Spleen (tissue), 11 donors: ENCODE data around the gene CXorf38. TPM values are rescaled to one million over a fixed set of nuclear protein-coding genes. Genes with fewer than 3 reads are reported as not detected.

ENCODE experiments used
- DNase-seq: peaks from one replicate; pipeline ENCODE4 v3.0.0-alpha.2; 2020
- H3K27ac ChIP-seq, 8 donors: fragments of 200-600 bp; sonication (generic) in 7 of 8; 1 replicate in 4 of 8; 2 replicates in 4 of 8; pipeline versions ENCODE4 v1.5.0 to v1.8.0; 2016 to 2021; ENCODE audit warnings: inconsistent platforms in 4 of 8, mild to moderate bottlenecking in 4 of 8, moderate library complexity in 1 of 8
- H3K27me3 ChIP-seq, 7 donors: fragments of 200-600 bp; sonication (generic) in 6 of 7; replicated peaks in 1 of 7; 1 replicate in 4 of 7; 2 replicates in 3 of 7; pipeline versions ENCODE4 v1.5.0 to v1.8.0; 2016 to 2021; ENCODE audit warnings: inconsistent platforms in 3 of 7, mild to moderate bottlenecking in 1 of 7
- H3K36me3 ChIP-seq, 6 donors: fragments of 200-600 bp; sonication (generic) in 5 of 6; 1 replicate in 4 of 6; 2 replicates in 2 of 6; pipeline versions ENCODE4 v1.5.0 to v1.8.0; 2016 to 2021; ENCODE audit warnings: inconsistent platforms in 2 of 6
- H3K4me1 ChIP-seq, 6 donors: fragments of 200-600 bp; sonication (generic) in 5 of 6; 1 replicate in 3 of 6; 2 replicates in 3 of 6; pipeline versions ENCODE4 v1.5.0 to v1.8.0; 2016 to 2021; ENCODE audit warnings: inconsistent platforms in 3 of 6
- H3K4me3 ChIP-seq, 8 donors: fragments of 200-600 bp; sonication (generic) in 7 of 8; 1 replicate in 4 of 8; 2 replicates in 4 of 8; pipeline versions ENCODE4 v1.5.0 to v1.8.0; 2016 to 2021; ENCODE audit warnings: inconsistent platforms in 4 of 8, mild to moderate bottlenecking in 4 of 8, moderate library complexity in 2 of 8
- H3K9me3 ChIP-seq, 8 donors: fragments of 200-600 bp; sonication (generic) in 7 of 8; 1 replicate in 4 of 8; 2 replicates in 4 of 8; pipeline versions ENCODE4 v1.5.0 to v1.8.0; 2016 to 2021; ENCODE audit warnings: inconsistent platforms in 4 of 8
- CTCF ChIP-seq, 11 experiments: fragments of 200-600 bp in 7 of 11; fragments of 450-650 bp in 4 of 11; sonication (generic) in 4 of 11; IDR thresholded peaks in 8 of 11; conservative IDR thresholded peaks in 3 of 11; 1 replicate in 7 of 11; 2 replicates in 4 of 11; pipeline versions ENCODE4 v1.4.0 to v1.8.0; 2016 to 2021; ENCODE audit warnings: antibody characterized with exemption in 11 of 11, inconsistent platforms in 4 of 11, mild to moderate bottlenecking in 1 of 11
- POLR2A ChIP-seq, 3 donors: fragments of 450-650 bp; IDR thresholded peaks; one replicate each; pipeline ENCODE4 v1.5.1; 2017; ENCODE audit warnings: antibody characterized with exemption in 3 of 3, mild to moderate bottlenecking in 1 of 3
- POLR2AphosphoS5 ChIP-seq, 3 donors: sonication (generic); formaldehyde crosslinking; IDR thresholded peaks; one replicate each; pipeline ENCODE4 v1.5.1; 2017; ENCODE audit warnings: antibody characterized with exemption in 3 of 3
- WGBS, 5 donors: extraction: QIAGEN DNeasy Blood & Tissue Kit in 3 of 5; methylation state at CpG; one replicate each; pipeline versions ENCODE4 v1.1.5 to v1.1.7; 2013 to 2018; 5-methylcytosine and 5-hydroxymethylcytosine counted together
- intact Hi-C: fragments of 100-400 bp; cut with DNase I; formaldehyde crosslinking; loops from one replicate; pipeline ENCODE4 v1.15.0; 2023; ENCODE audit warnings: low total_unique reads
- polyA plus RNA-seq, 3 donors: library from polyadenylated mRNA; stranded (reverse); fragments of 200-250 nt; gene quantifications; one replicate each; pipeline ENCODE4 v1.2.1, GENCODE V29; 2013
- total RNA-seq, 7 donors: library from RNA; depleted of rRNA in 3 of 7; stranded (reverse); fragments of >200 nt in 3 of 7; fragmentation: NEBNext Ultra II Directional in 4 of 7; extraction: Animal tissue kit (Norgen Biotek cat#: 25700) in 4 of 7; gene quantifications; one replicate each; pipeline versions ENCODE4 v1.1.0 to v1.2.1, GENCODE V29; 2016 to 2021
- donor health status: healthy with polysubstance abuse.
- donor health status: DM: no; HTN: no; CAD: no; lungs with moderate emphysema.
- donor health status: DM: no; HTN: no; CAD: no.
- donor health status: Bipolar disorder and iron deficiency.
- donor health status: healthy.
- donor health status: DM: no; HTN: no; CAD: no.
- donor health status: DM: yes; HTN: yes; CAD: no.

CXorf38 gene
- total and polyA plus RNA-seq, 10 donors, result 9.4 to 35.1 (median 27.7) TPM

GRCh38 chrX:40687169-40687568 is 39.8 kb upstream of the CXorf38 start:
- Histone ChIP-seq H3K36me3 (peaks cover 0 to 88% (median 38%) of the 10 kb centered on the region in 6 donors), H3K27ac (no peak overlapping the region), H3K4me1 (peaks cover 0 to 9% (median 0%) of the 10 kb centered on the region in 6 donors), H3K9me3 (no peaks in the 10 kb centered on the region), H3K27me3 (no peaks in the 10 kb centered on the region), H3K4me3 (no peak overlapping the region)
- DNase-seq, result no peak
- intact Hi-C loops, result no loop called here
- TF ChIP-seq POLR2A (IDR thresholded peaks at IDR 0.05) (no peak), POLR2AphosphoS5 (IDR thresholded peaks at IDR 0.05) (no peak), CTCF (IDR thresholded peaks at IDR 0.05 in 8 of 11, conservative IDR thresholded peaks at IDR 0.05 in 3 of 11) (no peak)
- WGBS, 5 donors, result 88 to 98% (median 95%) methylated on average over 3 of the region's 3 CpGs

- Histone ChIP-seq H3K27ac (no peak overlapping the region), H3K36me3 (peaks cover 0 to 88% (median 40%) of the 10 kb centered on the region in 6 donors), H3K27me3 (no peaks in the 10 kb centered on the region), H3K4me3 (no peak overlapping the region), H3K9me3 (no peaks in the 10 kb centered on the region), H3K4me1 (peaks cover 0 to 9% (median 0%) of the 10 kb centered on the region in 6 donors)
- no peak for TF ChIP-seq POLR2AphosphoS5 (IDR thresholded peaks at IDR 0.05)
- no peak for TF ChIP-seq POLR2A (IDR thresholded peaks at IDR 0.05)
- no peak for TF ChIP-seq CTCF (IDR thresholded peaks at IDR 0.05 in 8 of 11, conservative IDR thresholded peaks at IDR 0.05 in 3 of 11)
- no peak for DNase-seq
- intact Hi-C loops, result no loop called here
- 34 to 62% (median 52%) methylated on average over 4 of the region's 4 CpGs for WGBS, 5 donors
These were observed 38.1 kb upstream of the CXorf38 start for GRCh38 chrX:40685362-40685918.

GRCh38 chrX:40684092-40684491 is 36.7 kb upstream of the CXorf38 start:
- intact Hi-C loops, result no loop called here
- TF ChIP-seq POLR2AphosphoS5 (IDR thresholded peaks at IDR 0.05) (no peak), CTCF (IDR thresholded peaks at IDR 0.05 in 8 of 11, conservative IDR thresholded peaks at IDR 0.05 in 3 of 11) (no peak), POLR2A (IDR thresholded peaks at IDR 0.05) (no peak)
- Histone ChIP-seq H3K4me3 (no peak overlapping the region), H3K4me1 (peaks cover 0 to 9% (median 0%) of the 10 kb centered on the region in 6 donors), H3K36me3 (peaks cover 0 to 88% (median 44%) of the 10 kb centered on the region in 6 donors), H3K27ac (no peak overlapping the region), H3K9me3 (no peaks in the 10 kb centered on the region), H3K27me3 (no peaks in the 10 kb centered on the region)
- 78 to 94% (median 88%) methylated on average over 1 of the region's 1 CpG for WGBS, 5 donors
- no peak for DNase-seq

- intact Hi-C loops, result no loop called here
- no peak for DNase-seq
- Histone ChIP-seq H3K4me3 (no peak overlapping the region), H3K27ac (no peak overlapping the region), H3K9me3 (no peaks in the 10 kb centered on the region), H3K36me3 (peaks cover 0 to 88% (median 40%) of the 10 kb centered on the region in 6 donors), H3K4me1 (peaks cover 0 to 9% (median 0%) of the 10 kb centered on the region in 6 donors), H3K27me3 (no peaks in the 10 kb centered on the region)
- no peak for TF ChIP-seq POLR2A (IDR thresholded peaks at IDR 0.05)
- no peak for TF ChIP-seq CTCF (IDR thresholded peaks at IDR 0.05 in 8 of 11, conservative IDR thresholded peaks at IDR 0.05 in 3 of 11)
- TF ChIP-seq POLR2AphosphoS5 (IDR thresholded peaks at IDR 0.05), result no peak
- WGBS, 5 donors, result 90 to 96% (median 91%) methylated on average over 3 of the region's 3 CpGs
These were observed 35.9 kb upstream of the CXorf38 start for GRCh38 chrX:40683245-40683644.
